ENCODE results near the gene ABHD17B.
"Not testable (repeated sequence)": the region's sequence is repeated elsewhere in the genome, so short reads cannot be mapped to it uniquely, and the experiment has no call there.

Gene ABHD17B

GRCh38 chr9:71911061-71911907 is at the start of gene ABHD17B, which contains the start of gene C9orf85:
Gene ABHD17B, minus strand, starts transcription at chr9:71911193. Its CDS starts 36,113 bp downstream, at chr9:71875080.
Gene C9orf85, plus strand, starts transcription at chr9:71911639. Its CDS starts 96 bp downstream, at chr9:71911735.
- peak; percentile 99 for DNase-seq

- no peak for DNase-seq
These were observed 44.4 kb upstream of the ABHD17B start for GRCh38 chr9:71955300-71955915.

- not testable (repeated sequence) for DNase-seq
These were observed 43.7 kb upstream of the ABHD17B start for GRCh38 chr9:71954652-71955051.

GRCh38 chr9:71944754-71945375 is 33.9 kb upstream of the ABHD17B start:
- no peak for DNase-seq

- no peak for DNase-seq
These were observed 31.1 kb upstream of the ABHD17B start for GRCh38 chr9:71941998-71942567.

GRCh38 chr9:71941060-71941568 is 30.1 kb upstream of the ABHD17B start:
- DNase-seq: no peak

- no peak for DNase-seq
These were observed 26.9 kb upstream of the ABHD17B start for GRCh38 chr9:71937898-71938297.

GRCh38 chr9:71937070-71937625 is 26.2 kb upstream of the ABHD17B start:
- DNase-seq: no peak

GRCh38 chr9:71936066-71936465 is 25.1 kb upstream of the ABHD17B start:
- DNase-seq: no peak

GRCh38 chr9:71931166-71931565 is 20.2 kb upstream of the ABHD17B start:
- DNase-seq: no peak

GRCh38 chr9:71929791-71930440 is 18.9 kb upstream of the ABHD17B start:
- no peak for DNase-seq

GRCh38 chr9:71929223-71929622 is 18.2 kb upstream of the ABHD17B start:
- DNase-seq: no peak

GRCh38 chr9:71928806-71929205 is 17.8 kb upstream of the ABHD17B start:
- no peak for DNase-seq

- DNase-seq: no peak
These were observed 17.4 kb upstream of the ABHD17B start for GRCh38 chr9:71928376-71928775.

GRCh38 chr9:71925834-71926233 is 14.8 kb upstream of the ABHD17B start:
- DNase-seq: no peak

GRCh38 chr9:71924576-71924975 is 13.6 kb upstream of the ABHD17B start:
- no peak for DNase-seq

- DNase-seq: no peak
These were observed 10.3 kb upstream of the ABHD17B start for GRCh38 chr9:71921190-71921814.

GRCh38 chr9:71920456-71921189 is 9.6 kb upstream of the ABHD17B start:
- DNase-seq: no peak

- no peak for DNase-seq
These were observed 7.4 kb upstream of the ABHD17B start for GRCh38 chr9:71918419-71918818.

GRCh38 chr9:71916834-71917534 is 6.0 kb upstream of the ABHD17B start:
- no peak for DNase-seq

Data from NCI-H1417 treated with DMSO at 0.1 percent for 48 hours (cell line).